Suppressor macrophage treated with lipopolysaccharide for 4 hours (primary cell): ENCODE results near the gene FAM78B.

ENCODE experiments used
- DNase-seq: peaks from one replicate; pipeline ENCODE4 v3.0.0-alpha.2; 2020

FAM78B gene

DNA sequence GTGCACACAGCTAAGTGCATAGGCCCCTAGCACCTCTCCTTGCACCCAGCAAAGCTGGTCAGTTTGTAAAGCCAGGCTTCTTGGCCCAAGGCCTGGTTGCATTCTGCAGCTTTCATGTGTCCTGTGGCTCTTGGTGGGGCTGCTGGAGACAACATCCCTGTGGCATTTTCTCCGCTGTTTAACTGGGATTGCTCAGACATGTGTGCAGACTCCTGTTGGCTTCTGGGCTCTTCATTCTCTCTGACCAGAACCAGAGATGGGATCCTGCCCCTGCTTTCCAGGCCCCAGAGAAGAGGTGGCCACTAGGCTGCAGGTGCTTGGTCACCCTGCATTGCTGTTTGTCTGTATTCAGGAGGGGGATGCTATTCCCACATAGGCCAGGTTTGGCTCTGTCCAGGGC lies 50.8 kb downstream of the FAM78B start:
- no peak for DNase-seq

DNA sequence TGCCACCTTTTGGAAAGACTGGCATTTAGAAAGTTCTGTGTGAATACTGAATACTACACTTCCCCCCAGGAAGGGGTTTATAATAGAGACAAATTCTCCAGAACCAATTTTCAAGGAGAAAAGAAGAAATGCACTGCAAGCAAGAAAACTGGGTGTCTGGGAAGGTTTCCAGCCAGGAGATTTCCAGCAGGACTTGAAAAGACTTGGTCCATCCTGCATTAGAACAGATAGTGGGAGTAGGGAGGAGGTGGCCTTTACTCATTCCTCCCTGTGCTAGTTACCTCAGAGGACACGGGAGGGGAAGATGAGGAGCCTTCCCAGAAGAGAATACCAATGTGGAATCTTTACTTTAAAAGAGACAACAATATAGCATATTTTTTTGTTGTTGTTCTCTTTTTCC lies 52.4 kb downstream of the FAM78B start:
- no peak for DNase-seq

DNA sequence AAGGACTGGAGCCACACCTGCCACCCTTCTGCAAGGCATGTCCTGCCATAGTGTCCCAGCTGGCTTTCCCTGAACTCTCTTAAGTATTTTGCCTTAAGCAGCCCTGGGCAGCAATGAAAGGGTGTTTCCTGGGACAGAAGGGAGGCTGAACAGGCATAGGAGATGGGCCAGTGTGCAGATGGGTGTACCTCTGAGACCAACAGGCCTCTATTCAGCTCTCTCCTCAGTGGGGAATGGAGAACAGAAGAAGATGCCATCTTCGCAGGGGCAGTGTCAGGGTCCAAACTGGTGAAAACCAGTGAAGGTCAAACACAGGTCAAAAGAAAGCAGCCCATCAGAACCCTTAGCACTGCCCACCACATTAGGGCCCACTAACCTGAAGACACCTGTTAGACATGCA lies 53.2 kb downstream of the FAM78B start:
- no peak for DNase-seq

DNA sequence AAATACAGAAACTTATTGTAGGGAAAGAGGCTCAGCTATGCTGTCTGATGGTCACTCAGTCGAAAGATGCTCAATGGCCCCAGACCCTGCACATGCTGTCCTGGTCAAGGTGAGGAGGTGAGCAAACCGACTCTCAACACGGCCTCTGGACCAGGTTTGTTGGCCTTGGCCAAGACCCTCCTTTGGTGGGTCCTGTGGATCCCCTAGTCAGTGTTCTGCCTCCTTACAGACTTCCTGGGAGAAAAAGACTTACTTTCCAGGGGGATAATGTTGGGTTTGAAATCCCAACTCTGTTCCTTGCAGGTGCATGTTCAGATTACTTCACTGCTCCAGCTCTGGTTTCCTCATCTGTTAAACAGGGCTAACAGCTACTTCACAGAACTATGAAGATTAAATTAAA lies 53.8 kb downstream of the FAM78B start:
- DNase-seq = no peak

DNA sequence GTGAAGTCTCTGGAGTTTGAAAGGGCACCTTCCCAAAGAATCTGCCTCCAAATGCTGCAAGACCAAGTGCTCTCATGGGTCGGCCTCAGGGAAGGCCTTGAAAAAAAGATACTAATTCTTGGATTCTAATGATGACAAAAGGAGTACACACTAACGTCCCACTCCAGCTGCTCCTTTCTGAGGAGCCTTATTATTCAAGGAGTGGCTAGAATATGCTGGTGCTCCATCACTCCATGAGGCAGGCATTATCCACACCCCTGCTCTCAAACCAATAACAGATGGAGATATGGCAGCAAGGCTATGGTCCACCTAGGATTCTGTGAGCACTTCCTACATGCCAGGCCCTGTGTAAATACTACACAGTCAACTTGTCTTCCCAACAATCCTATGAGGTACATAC lies 54.4 kb downstream of the FAM78B start:
- no peak for DNase-seq

DNA sequence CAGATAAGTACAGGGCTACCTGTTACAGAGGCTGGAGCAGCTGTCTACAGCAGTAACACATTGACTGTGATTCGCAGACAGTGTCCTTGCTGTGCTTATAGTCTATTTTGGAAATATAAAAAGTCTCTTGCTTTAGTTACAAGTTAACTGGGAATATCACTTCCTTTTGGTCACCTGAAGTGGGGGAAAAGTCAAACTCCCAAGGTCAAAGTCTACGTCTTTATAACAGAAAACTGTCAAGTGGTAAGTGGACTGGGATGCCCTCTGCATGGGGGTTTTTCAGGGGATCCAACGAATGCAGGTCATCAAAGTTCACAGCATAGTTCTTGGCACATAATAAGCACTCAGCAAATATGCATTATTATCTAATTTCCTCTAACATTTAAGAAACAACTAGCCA lies 55.4 kb downstream of the FAM78B start:
- DNase-seq = no peak

DNA sequence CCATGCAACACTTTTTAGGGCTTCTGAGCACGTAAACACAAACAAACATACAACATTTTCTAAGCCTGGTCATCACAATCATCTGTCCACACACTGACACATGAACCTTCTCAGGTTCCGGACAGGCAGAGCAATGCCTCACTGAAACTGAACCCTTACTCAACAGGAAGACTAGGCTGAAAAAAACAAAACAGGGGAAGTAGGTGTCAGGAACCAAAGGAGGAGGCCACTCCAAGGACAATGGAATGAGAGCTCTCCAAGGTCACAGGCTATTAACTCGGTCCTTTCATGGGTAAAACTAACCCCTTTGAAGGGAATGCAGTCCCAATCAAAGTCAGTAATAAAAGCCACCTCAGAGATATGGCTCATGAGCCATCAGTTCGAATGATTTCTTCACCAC lies 76.6 kb downstream of the FAM78B start:
- no peak for DNase-seq

DNA sequence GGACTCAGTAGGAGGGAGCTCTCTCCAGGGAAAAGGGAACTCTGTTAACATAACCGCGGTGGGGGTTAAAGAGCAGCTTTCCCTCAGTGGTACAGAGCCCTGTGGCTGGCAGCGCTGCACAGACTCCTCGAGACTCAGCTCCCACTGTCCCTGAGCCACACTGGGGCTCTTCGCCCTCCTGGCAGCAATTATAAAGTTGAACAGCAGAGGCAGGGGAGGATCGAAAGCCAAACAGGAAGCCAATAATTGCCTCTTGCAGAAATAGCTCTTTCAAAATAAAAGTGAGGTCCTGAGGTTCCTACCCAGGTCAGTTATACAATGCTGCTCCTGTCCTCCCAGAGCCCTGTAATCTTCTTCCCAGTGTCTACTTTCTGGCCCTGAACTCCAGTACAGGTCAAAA lies 77.0 kb downstream of the FAM78B start:
- DNase-seq = no peak

DNA sequence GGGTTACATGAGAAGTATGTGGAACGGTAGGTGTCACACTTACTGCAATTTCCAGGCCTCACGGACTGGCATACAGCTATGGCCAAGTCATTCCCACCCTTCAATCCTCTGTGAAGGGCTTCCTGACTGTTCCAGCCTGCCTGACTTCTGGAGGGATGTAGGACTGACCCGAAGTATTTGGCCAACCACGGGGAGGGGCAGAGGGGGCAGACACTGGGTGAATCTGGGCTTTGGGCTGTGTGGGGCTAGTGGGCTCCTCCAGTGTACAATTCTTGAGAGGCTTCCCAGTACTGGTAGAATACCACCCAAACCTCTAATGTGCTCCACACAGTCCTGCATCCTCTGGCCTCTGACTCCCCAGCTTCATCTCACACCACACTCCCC lies 78.2 kb downstream of the FAM78B start:
- no peak for DNase-seq

DNA sequence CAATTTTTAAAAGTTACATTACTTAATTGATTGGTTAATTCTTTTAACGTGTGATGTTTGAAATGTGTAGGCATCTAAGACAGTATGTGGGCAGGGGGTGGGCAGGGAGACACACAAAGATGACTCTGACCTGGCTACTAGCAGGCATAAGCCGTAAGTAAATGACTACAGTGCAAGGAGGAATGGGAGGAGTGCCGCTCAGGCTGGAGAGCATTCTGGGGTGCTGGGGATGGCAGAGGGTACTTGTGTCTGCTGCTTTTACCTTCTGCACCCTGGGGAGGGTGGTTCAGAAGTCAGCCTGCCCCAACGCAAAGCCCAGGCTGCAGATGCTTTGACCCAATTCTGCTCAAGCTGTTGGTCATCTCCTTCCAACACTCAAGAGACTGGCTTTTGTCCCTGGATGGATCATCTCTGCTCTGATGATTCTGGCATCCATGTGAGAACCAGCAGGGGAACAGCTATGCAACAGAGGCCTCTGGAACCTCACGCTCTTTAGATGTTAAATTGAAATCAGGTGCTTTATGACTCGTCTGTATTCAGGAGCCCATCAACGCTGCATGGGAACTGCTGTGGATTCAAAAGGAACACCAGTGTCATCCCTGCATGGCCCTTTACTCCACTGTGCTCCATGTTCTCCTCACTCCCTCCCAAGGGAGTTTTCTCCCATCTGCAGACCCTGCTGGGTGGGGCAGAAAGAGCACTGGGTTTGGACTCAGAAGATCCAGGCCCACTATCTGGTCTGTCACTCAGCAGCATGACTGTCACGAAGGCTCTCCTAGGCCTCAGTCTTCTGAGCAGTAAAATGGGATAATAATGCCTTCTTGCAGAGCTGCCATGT lies 78.8 kb downstream of the FAM78B start:
- no peak for DNase-seq

DNA sequence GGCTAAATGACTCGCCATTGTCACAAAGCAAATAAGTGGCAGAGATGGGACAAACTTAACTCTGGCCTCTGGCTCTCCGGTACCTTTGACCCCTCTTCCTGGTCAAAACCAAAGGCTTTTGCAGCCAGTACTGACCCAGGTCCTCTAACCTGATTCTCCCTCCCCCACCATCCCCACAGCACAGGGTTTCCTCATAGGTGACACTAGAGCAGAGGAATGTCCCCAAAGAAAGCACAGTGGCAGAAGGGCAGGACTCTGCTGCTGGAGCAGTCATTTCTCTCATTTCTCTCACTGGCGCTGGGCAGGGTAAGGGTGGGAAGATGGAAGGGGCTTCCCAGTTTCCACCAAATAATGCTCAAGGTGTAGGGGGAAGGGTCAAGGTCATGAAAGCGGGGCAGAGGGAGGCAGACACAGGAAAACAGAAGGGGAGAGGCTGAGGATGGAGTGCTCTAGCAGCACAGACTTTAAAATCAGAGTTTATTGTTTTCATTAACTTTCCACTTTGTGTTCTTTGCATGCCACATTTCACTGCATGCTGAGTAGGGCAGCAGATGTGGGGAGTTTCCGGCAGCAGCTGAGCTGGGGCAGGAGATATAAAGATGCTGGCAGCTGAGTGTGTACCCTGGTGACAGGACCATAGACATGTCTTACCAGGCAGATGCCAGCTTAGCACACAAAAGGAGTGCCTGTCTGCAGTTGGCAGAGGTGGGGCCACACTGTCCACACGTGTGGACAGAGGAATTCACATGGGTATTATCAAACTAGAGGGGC lies 80.5 kb downstream of the FAM78B start:
- DNase-seq = no peak

DNA sequence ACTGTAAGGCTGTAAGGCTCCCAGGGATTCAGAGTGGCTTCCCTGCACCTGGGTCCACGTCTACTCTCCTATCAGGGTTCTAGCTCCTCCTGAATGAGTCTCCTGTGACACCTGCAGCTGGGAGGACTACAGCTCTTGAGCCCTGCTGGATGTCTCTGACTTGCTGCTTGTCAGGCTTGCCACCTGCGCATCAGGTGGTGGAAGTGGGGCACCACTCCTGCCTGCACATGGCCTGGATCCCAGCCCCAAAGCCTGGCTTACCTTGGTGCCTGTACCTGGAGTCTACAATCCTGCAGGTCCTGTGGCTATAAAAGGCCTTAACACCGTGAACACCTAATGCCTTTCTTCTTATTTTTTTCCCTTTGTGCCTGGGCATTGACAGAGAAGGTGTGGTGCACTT lies 82.2 kb downstream of the FAM78B start:
- no peak for DNase-seq

DNA sequence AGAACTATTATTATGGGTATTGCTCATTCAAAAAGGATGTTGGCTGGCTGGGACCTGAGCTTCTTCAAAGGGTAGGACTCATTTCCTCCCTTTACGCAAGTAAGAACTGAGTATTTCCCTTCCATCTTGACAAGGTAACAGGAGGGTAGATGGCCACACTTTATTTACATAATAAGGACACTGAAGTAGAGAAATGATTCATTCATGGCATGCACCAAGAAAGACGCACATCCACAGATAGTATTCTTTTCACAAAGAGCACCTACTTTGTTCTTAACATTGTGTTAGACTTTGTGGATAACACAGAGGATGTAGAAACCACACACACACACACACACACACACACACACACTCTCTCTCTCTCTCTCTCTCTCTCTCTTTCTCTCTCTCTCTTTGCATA lies 82.9 kb downstream of the FAM78B start:
- no peak for DNase-seq

DNA sequence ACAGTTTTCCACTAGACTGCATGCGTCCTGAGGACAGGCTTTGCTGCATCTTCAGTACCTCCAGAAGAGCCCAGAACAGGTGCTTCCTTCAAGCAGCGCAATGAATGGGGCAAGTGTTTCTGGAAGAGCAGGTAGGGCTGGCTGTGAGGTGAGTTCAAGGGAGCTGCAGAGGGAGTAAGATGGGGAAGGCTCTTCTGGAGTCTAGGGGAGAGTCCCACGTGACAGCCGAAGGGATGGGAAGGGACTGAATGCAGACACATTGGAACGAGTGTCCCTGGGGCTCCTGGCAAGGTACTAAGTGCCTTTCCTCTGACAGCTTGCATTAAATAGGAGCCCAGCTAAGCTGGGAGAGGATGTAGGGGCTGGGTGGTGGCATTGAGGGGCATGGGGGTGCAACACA lies 84.2 kb downstream of the FAM78B start:
- no peak for DNase-seq

DNA sequence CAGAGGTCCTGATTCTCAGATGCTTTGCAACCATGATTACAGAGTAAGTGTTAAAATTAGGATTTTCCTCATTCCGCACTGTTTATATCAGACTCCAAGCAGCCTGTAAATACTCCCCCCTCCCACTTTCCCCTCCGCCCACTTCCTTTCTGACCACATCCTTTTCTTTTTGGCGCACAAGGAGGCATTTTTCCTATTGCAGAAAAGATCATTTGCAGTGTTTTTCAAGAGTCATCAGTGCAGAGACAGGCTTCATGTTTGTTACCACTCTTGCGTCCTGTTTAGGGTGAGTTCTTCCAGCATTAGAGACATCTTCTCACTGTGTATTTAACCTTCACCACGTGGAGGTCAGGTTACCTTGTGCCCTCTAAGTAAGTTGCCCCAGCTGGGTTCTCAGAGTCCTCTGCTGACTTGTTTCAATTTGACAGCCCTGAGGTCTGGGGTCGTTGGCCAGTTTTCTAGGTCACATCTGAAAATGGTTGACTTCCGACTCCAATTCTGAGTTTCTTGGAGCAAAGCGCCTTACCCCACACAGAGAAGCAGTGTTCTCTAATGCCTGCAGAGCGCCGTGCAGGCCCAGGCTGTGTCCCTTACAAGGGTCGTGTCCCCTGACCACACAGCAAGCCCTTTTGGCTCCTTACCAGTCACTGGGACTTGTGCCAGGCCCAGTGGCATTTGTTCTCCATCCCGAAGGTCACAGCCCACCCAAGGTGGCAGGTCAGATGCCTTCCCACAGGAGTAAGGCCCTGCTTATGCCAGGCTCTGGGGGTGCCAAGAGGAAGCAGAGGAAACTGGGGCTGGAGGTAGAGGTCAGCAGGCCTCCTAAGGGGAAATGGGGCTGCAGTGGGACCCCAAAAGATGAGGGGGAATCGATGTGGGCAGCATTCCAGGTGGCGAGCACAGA lies 85.6 kb downstream of the FAM78B start:
- DNase-seq = no peak

DNA sequence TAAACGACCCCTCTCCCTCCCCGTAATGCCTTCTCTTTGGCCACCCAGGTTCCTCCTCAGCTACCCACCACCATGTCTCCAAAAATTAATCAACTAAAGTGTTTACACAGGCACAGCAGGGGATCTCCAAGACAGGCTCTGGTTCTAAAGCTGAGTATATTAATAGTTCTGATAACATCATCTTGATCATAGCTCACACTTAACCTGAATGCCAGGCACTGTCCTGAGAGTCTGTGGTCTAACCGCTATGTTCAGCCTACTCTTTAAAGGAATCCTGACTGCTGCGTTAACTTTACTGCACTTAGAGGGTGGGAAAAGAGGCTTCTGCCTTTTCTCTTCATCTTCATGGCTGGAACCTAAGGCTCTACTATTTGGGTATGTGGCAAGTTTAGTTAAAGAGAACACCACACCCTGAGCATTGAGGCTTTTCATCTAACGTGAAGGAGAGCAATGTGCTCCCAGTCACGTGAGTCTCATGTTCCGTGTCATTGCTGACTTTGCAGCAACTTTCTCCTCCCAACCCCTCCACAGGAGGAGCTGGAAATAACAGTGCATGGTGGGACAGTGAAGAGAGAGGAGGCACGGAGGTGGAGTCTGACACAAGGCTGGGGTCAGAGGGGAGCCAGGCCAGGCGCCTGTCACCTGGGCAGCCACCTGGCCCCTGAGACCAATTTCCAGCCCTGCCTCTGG lies 86.4 kb downstream of the FAM78B start:
- no peak for DNase-seq

DNA sequence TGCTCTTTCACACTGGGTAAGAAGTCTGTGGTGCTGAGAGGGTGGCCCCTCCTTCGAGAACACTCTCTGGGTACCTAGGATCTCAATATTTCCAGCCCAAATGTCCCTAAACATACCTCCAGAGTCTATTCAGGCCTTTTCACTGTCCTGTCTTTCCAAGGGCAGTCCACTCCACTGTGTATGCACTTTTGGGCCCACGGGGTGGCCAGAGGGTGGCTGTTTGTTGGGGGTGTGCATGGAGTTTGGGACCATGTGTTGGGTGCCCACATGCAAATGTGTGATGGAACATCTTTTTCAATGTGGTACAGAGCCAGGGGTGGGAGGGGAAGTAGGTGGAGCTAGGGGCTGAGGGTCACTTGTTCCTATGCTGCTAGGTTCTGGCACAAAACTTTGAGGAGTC lies 87.5 kb downstream of the FAM78B start:
- no peak for DNase-seq

DNA sequence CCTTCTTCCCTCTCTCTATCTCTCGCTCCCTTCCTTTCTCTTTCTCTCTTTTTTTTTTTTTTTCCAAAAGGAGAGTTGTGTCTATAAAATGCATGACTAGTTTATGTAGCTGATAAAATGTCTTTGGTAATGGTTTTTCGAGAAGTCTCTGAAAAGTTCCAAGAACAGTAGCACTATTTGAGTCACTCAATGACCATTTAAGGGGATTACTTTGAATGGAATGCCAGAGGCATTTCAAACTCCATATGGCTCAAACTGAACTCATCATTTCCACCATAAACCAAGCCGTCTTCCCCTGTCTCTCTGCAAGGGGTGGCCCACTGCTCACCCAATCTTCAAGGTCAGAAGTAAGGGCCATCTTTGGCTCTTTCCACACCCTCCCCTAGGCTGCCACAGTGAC lies 93.3 kb downstream of the FAM78B start:
- DNase-seq = no peak

DNA sequence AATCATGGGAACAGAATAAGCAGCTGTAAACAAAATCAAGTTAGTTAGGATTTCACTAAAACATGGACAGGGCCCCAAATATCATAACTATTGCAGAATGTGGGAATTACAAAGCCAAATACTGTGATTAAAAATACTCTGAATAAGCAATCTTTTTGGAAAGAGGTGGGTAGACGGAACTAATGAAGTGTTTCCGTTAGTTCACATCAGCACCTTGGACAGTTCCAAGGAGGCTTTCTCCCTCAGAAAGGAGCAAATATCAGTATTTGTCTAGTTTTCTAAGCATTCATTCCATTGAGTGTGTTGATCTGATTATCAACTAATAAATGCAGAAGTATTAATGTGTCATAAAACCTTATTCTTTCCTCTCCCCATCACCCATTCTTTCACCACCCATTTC lies 97.4 kb downstream of the FAM78B start:
- DNase-seq = no peak

DNA sequence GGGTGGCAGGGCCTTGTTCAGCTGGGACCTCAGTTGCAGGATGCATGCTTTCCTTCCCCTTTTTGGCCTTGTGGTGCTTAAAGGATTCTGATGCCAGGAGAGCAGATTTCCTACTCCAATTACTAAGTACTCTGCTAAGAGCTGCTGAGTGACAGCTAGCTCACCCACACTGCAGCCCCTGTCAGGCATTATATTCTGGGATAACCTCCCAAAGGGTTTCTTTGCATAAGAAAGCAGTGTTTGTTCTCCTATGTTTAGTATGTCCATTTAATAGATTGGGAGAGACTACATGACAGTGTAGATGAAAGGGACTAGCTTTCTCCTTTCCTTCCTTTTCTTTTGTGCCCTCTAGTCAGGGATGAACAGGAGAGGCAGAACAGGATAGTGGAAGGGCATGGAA lies 100.7 kb downstream of the FAM78B start:
- DNase-seq = no peak

DNA sequence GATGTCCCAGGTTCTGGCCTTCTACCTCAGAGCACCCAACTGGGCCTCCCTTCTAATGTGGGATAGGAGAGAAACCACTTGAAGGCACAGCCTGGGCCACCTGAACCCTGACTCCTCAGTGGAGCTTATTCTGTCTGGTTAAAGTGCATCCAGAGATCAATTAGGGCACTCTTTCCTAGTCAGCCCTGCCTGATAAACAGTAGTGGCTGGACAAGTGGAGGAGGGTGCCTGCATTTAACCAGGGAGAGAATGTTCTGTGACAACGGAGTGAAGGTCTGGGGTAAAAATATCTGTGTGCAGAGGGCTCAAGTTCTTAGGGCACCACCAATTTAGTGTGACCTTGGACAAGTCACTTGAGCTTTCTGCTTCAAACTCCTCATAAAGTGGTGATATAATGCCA lies 101.8 kb downstream of the FAM78B start:
- no peak for DNase-seq

DNA sequence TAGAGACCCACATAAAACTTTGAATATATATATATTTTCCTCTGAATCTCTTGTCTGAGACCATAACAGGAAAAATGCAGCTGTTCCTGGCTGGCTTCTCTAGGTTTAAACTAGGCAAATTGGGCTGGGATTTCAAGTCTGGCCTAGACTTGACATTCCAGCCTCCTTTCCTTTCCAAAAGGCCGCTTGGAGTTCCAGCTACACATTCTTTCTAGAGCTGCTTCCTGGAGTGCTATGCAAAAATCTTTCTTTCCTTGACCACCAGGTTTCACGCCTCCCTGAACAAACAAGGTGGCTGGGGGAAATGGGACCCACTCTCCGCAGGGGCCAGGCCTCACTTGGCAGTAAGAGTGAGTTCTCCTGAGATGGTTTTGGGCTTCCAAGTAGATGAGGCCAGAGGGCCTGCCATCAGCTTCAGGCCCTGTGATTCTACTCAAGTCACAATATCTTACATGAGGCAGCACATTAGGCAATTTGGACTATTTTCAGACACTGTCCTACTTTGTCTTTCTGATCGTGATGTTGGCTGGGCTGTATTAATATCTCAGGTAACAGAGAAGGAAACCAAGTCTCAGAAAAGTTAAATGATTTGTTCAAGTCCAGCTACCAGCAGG lies 102.4 kb downstream of the FAM78B start:
- no peak for DNase-seq
